Astrocyte (in vitro differentiated cells and primary cell): ENCODE measurements around the gene HDAC11. TPM values are rescaled to one million over a fixed set of nuclear protein-coding genes. Genes with fewer than 3 reads are reported as not detected.

ENCODE experiments used
- DNase-seq: peaks from one replicate; pipeline ENCODE4 v3.0.0-alpha.2; 2010; ENCODE audit warnings: low read depth
- FAIRE-seq: peaks from 2 replicates; lab custom pipeline; 2011; peaks lifted over from hg19 to GRCh38; lab: Jason Lieb, UNC
- H2AFZ ChIP-seq: 2 replicates; pipeline ENCODE4 v1.6.0; 2012; ENCODE audit warnings: low read depth, low read length, inconsistent platforms
- H3K27ac ChIP-seq: 2 replicates; pipeline ENCODE4 v1.5.1; 2011; ENCODE audit warnings: low read depth, low read length, inconsistent platforms
- H3K27me3 ChIP-seq: 2 replicates; pipeline ENCODE4 v1.6.0; 2011; ENCODE audit warnings: low read length, inconsistent platforms; ENCODE audit not compliant: insufficient read depth
- H3K36me3 ChIP-seq: 2 replicates; pipeline ENCODE4 v1.5.1; 2011; ENCODE audit warnings: low read length, inconsistent platforms; ENCODE audit not compliant: insufficient read depth
- H3K4me1 ChIP-seq: 2 replicates; pipeline ENCODE4 v1.5.1; 2011; ENCODE audit warnings: low read length, inconsistent platforms; ENCODE audit not compliant: insufficient read depth
- H3K4me2 ChIP-seq: 2 replicates; pipeline ENCODE4 v1.6.0; 2012; ENCODE audit warnings: low read length, inconsistent platforms
- H3K4me3 ChIP-seq: 2 replicates; pipeline ENCODE4 v1.5.1; 2011; ENCODE audit warnings: low read depth, mild to moderate bottlenecking, low read length, inconsistent platforms; ENCODE audit not compliant: insufficient read depth
- H3K79me2 ChIP-seq: 2 replicates; pipeline ENCODE4 v1.6.0; 2012; ENCODE audit warnings: mild to moderate bottlenecking, low read length, inconsistent platforms; ENCODE audit not compliant: insufficient read depth
- H3K9ac ChIP-seq: 2 replicates; pipeline ENCODE4 v1.6.0; 2012; ENCODE audit warnings: mild to moderate bottlenecking, low read length, inconsistent platforms
- H3K9me3 ChIP-seq: 2 replicates; pipeline ENCODE4 v1.5.1; 2012; ENCODE audit warnings: low read depth, mild to moderate bottlenecking, low read length, inconsistent platforms; ENCODE audit not compliant: insufficient read depth
- H4K20me1 ChIP-seq: 2 replicates; pipeline ENCODE4 v1.6.0; 2012; ENCODE audit warnings: low read length, inconsistent platforms; ENCODE audit not compliant: insufficient read depth
- H3K27ac Mint-ChIP-seq: one replicate; pipeline ENCODE4 v1.8.0; 2021; ENCODE audit warnings: mild to moderate bottlenecking, mixed read lengths; ENCODE audit not compliant: unreplicated experiment
- H3K27me3 Mint-ChIP-seq: one replicate; pipeline ENCODE4 v1.8.0; 2021; ENCODE audit warnings: low read depth, mixed read lengths; ENCODE audit not compliant: unreplicated experiment
- H3K36me3 Mint-ChIP-seq: one replicate; pipeline ENCODE4 v1.8.0; 2021; ENCODE audit warnings: low read depth, mixed read lengths; ENCODE audit not compliant: unreplicated experiment
- H3K4me1 Mint-ChIP-seq: one replicate; pipeline ENCODE4 v1.8.0; 2021; ENCODE audit warnings: low read depth, mixed read lengths; ENCODE audit not compliant: unreplicated experiment
- H3K4me3 Mint-ChIP-seq: one replicate; pipeline ENCODE4 v1.8.0; 2021; ENCODE audit warnings: mild to moderate bottlenecking, moderate library complexity, mixed read lengths; ENCODE audit not compliant: unreplicated experiment
- H3K9me3 Mint-ChIP-seq: one replicate; pipeline ENCODE4 v1.8.0; 2021; ENCODE audit warnings: mild to moderate bottlenecking, mixed read lengths; ENCODE audit not compliant: unreplicated experiment
- EZH2 ChIP-seq: IDR thresholded peaks from 2 replicates; pipeline ENCODE4 v1.6.1; 2012; ENCODE audit warnings: mild to moderate bottlenecking, low read length, inconsistent platforms; ENCODE audit not compliant: insufficient read depth
- total RNA-seq: library from RNA; stranded (reverse); gene quantifications from 2 replicates; pipeline ENCODE4 v1.2.1, GENCODE V29; 2021
- TF ChIP-seq, protein P1 (sequence below): IDR thresholded peaks from 2 replicates; pipeline ENCODE4 v1.5.1; 2011; ENCODE audit warnings: low read depth, mild to moderate bottlenecking, inconsistent platforms, low read length, moderate library complexity; ENCODE audit not compliant: insufficient read depth

HDAC11 gene
- total RNA-seq, 1 donor from 2014 or later: 8.6 TPM

DNA sequence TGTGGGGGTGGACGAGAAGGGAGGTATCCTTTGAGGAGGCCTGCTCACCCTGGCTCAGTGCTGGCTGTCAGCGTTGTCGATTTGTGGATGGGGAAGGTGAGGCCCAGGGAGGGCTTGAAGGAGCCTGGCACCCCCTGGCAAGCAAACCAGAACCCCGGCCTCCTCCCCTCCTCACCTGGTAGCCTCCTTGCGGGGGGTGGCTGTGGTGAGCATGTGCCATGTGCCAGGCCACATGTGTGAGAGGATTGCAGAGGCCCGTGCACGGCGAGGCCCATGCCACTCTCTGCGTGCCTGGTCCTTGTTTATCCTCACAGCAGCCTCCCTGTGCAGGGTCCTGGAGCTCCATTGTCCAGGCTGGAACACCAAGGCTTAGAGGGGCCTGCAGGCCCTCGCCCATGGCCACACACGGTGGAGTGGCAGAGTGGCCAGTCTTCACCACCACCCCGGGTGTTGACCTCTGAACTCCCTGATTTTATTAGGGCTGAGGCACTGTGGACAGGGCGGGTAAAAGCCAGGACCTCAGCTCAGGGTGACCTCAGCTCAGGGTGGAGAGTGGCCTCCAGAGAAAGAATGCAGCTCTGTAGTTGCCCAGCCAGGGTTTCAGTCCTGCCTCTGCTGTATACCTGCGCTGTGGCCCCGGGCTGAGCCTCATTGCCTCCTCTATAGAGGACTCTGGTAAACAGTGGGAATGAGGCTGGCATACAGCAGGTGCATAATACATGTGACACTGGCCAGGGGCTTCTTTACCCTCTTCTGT is 29.1 kb downstream of the HDAC11 start:
- H3K4me1 ChIP-seq: peaks cover 20% of the 10 kb centered on the region
- H3K36me3 ChIP-seq: no peaks in the 10 kb centered on the region
- Mint-ChIP-seq H3K27me3 (peaks cover 15% of the 10 kb centered on the region), H3K4me3 (no peak overlapping the region), H3K27ac (no peak overlapping the region), H3K36me3 (peaks cover 4% of the 10 kb centered on the region), H3K9me3 (no peaks in the 10 kb centered on the region), H3K4me1 (peaks cover 14% of the 10 kb centered on the region)
- H3K79me2 ChIP-seq: no peaks in the 10 kb centered on the region
- H3K27ac ChIP-seq: no peak overlapping the region
- H4K20me1 ChIP-seq: no peaks in the 10 kb centered on the region
- no peak overlapping the region for H3K4me2 ChIP-seq
- H3K4me3 ChIP-seq: no peak overlapping the region
- H3K27me3 ChIP-seq: no peaks in the 10 kb centered on the region
- FAIRE-seq: no peak
- TF ChIP-seq, protein P1, sequence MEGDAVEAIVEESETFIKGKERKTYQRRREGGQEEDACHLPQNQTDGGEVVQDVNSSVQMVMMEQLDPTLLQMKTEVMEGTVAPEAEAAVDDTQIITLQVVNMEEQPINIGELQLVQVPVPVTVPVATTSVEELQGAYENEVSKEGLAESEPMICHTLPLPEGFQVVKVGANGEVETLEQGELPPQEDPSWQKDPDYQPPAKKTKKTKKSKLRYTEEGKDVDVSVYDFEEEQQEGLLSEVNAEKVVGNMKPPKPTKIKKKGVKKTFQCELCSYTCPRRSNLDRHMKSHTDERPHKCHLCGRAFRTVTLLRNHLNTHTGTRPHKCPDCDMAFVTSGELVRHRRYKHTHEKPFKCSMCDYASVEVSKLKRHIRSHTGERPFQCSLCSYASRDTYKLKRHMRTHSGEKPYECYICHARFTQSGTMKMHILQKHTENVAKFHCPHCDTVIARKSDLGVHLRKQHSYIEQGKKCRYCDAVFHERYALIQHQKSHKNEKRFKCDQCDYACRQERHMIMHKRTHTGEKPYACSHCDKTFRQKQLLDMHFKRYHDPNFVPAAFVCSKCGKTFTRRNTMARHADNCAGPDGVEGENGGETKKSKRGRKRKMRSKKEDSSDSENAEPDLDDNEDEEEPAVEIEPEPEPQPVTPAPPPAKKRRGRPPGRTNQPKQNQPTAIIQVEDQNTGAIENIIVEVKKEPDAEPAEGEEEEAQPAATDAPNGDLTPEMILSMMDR: no peak
- no peak for TF ChIP-seq EZH2
- H2AFZ ChIP-seq: no peak overlapping the region
- no peak overlapping the region for H3K9ac ChIP-seq
- DNase-seq: no peak
- H3K9me3 ChIP-seq: no peaks in the 10 kb centered on the region

DNA sequence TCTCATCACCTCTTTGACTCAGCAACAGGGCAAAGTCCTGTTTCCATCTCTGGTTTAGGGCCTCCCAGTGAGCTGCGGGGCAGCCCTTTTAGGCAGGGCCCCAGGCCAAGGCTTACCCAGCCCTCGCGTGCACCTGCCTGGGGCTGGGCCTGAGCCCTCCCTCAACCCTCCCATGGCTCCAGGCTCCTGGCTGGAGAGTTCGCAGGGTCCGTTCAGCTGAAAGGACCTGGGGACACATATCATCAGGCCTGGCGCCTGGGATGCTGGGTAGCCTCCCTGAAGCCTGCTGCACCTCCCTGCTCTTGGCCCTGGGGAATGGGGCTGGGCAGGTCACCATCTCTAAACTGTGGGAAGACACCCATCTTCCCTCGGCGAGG is 29.7 kb downstream of the HDAC11 start:
- H3K4me3 Mint-ChIP-seq: no peak overlapping the region
- no peak overlapping the region for H3K27ac ChIP-seq
- DNase-seq (no peak), FAIRE-seq (no peak)
- H3K27ac Mint-ChIP-seq: no peak overlapping the region
- no peaks in the 10 kb centered on the region for H3K9me3 Mint-ChIP-seq
- H3K27me3 ChIP-seq: no peaks in the 10 kb centered on the region
- peaks cover 15% of the 10 kb centered on the region for H3K27me3 Mint-ChIP-seq
- H3K9ac ChIP-seq: no peak overlapping the region
- peaks cover 4% of the 10 kb centered on the region for H3K36me3 Mint-ChIP-seq
- H3K4me1 Mint-ChIP-seq: peaks cover 16% of the 10 kb centered on the region
- no peak overlapping the region for H3K4me3 ChIP-seq
- no peaks in the 10 kb centered on the region for H3K9me3 ChIP-seq
- H3K4me2 ChIP-seq: no peak overlapping the region
- no peaks in the 10 kb centered on the region for H4K20me1 ChIP-seq
- no peaks in the 10 kb centered on the region for H3K79me2 ChIP-seq
- peaks cover 14% of the 10 kb centered on the region for H3K4me1 ChIP-seq
- H3K36me3 ChIP-seq: no peaks in the 10 kb centered on the region
- TF ChIP-seq, protein P1: no peak
- TF ChIP-seq EZH2: no peak
- no peak overlapping the region for H2AFZ ChIP-seq

DNA sequence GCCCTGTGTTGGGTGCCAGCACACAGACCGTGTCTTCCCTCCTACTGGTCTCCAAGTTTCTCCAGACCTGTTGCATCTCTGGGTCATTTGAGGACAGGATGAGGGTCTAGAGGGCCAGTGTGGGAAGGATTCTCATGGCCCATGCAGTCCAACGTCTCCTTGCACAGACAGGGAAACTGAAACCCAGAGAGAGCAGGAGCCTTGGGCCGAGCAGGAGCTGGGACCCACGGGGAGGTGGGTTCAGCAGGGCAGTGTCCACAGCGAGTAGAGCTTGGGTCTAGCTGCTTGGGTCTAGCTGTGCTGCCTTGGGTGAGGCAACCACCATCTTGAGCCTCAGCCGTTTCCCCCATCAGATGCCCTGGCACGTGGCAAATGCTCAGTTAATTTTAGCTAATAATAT is 32.3 kb downstream of the HDAC11 start:
- Mint-ChIP-seq H3K4me1 (peaks cover 16% of the 10 kb centered on the region), H3K4me3 (no peak overlapping the region), H3K36me3 (peaks cover 3% of the 10 kb centered on the region), H3K9me3 (no peaks in the 10 kb centered on the region), H3K27ac (no peak overlapping the region), H3K27me3 (peaks cover 4% of the 10 kb centered on the region)
- no peak overlapping the region for H3K4me2 ChIP-seq
- no peak overlapping the region for H3K27ac ChIP-seq
- no peaks in the 10 kb centered on the region for H3K9me3 ChIP-seq
- no peak for FAIRE-seq
- no peaks in the 10 kb centered on the region for H4K20me1 ChIP-seq
- peaks cover 13% of the 10 kb centered on the region for H3K4me1 ChIP-seq
- no peak overlapping the region for H3K9ac ChIP-seq
- H3K4me3 ChIP-seq: no peak overlapping the region
- no peak for DNase-seq
- H3K79me2 ChIP-seq: no peaks in the 10 kb centered on the region
- H3K27me3 ChIP-seq: no peaks in the 10 kb centered on the region
- TF ChIP-seq, protein P1: no peak
- TF ChIP-seq EZH2: no peak
- no peaks in the 10 kb centered on the region for H3K36me3 ChIP-seq
- no peak overlapping the region for H2AFZ ChIP-seq
